ENCODE data around the gene HILPDA.
A peak's percentile ranks its signal among the peaks of the same experiment; 100 is the strongest.

The HILPDA gene

GRCh38 chr7:128455543-128456254 lies at the start of gene HILPDA:
Gene HILPDA, plus strand, starts transcription at chr7:128455878. Its CDS starts 1,391 bp downstream, at chr7:128457269.
- peak; percentile 95 for DNase-seq

GRCh38 chr7:128406314-128407232 lies 49.1 kb upstream of the HILPDA start:
- no peak for DNase-seq

- DNase-seq: no peak
Observed at GRCh38 chr7:128407233-128407589, 48.5 kb upstream of the HILPDA start.

- DNase-seq: no peak
Observed at GRCh38 chr7:128407751-128408708, 47.6 kb upstream of the HILPDA start.

GRCh38 chr7:128408709-128409595 lies 46.7 kb upstream of the HILPDA start:
- no peak for DNase-seq

GRCh38 chr7:128409596-128410450 lies 45.9 kb upstream of the HILPDA start, which contains the start of gene IMPDH1:
Gene IMPDH1, minus strand, starts transcription at chr7:128409982. Its CDS starts 81 bp downstream, at chr7:128409901.
- peak; percentile 83 for DNase-seq

- no peak for DNase-seq
Observed at GRCh38 chr7:128410451-128410753, 45.3 kb upstream of the HILPDA start.

- no peak for DNase-seq
Observed at GRCh38 chr7:128415217-128415785, 40.4 kb upstream of the HILPDA start.

- DNase-seq: no peak
Observed at GRCh38 chr7:128417071-128417470, 38.6 kb upstream of the HILPDA start.

- no peak for DNase-seq
Observed at GRCh38 chr7:128419257-128419656, 36.4 kb upstream of the HILPDA start.

- DNase-seq: no peak
Observed at GRCh38 chr7:128420773-128421172, 34.9 kb upstream of the HILPDA start.

GRCh38 chr7:128421384-128421783 lies 34.3 kb upstream of the HILPDA start:
- no peak for DNase-seq

- DNase-seq: no peak
Observed at GRCh38 chr7:128422037-128422436, 33.6 kb upstream of the HILPDA start.

- peak; percentile 62 for DNase-seq
Observed at GRCh38 chr7:128422842-128423241, 32.8 kb upstream of the HILPDA start.

- no peak for DNase-seq
Observed at GRCh38 chr7:128424686-128425275, 30.9 kb upstream of the HILPDA start.

GRCh38 chr7:128425850-128426249 lies 29.8 kb upstream of the HILPDA start:
- peak; percentile 66 for DNase-seq

- DNase-seq: no peak
Observed at GRCh38 chr7:128427289-128427891, 28.3 kb upstream of the HILPDA start.

- DNase-seq: no peak
Observed at GRCh38 chr7:128430207-128430606, 25.5 kb upstream of the HILPDA start.

GRCh38 chr7:128431221-128431620 lies 24.5 kb upstream of the HILPDA start:
- no peak for DNase-seq

- no peak for DNase-seq
Observed at GRCh38 chr7:128431754-128432153, 23.9 kb upstream of the HILPDA start.
